Chondrocyte (in vitro differentiated cells): ENCODE measurements around the gene MPV17L2. TPM values are rescaled to one million over a fixed set of nuclear protein-coding genes. Genes with fewer than 3 reads are reported as not detected.
A peak's percentile ranks its signal among the peaks of the same experiment; 100 is the strongest.
"Not testable (repeated sequence)": the region's sequence is repeated elsewhere in the genome, so short reads cannot be mapped to it uniquely, and the experiment has no call there.

Experiments
- DNase-seq: peaks from one replicate; pipeline ENCODE4 v3.0.0; 2021; ENCODE audit warnings: mixed read lengths, low spot score
- H3K27ac Mint-ChIP-seq: one replicate; pipeline ENCODE4 v1.8.0; 2021; ENCODE audit warnings: mild to moderate bottlenecking, moderate library complexity, mixed read lengths; ENCODE audit not compliant: unreplicated experiment
- H3K27me3 Mint-ChIP-seq: 2 replicates; pipeline ENCODE4 v1.8.0; 2021; ENCODE audit warnings: low read depth, mixed read lengths
- H3K36me3 Mint-ChIP-seq: 2 replicates; pipeline ENCODE4 v1.8.0; 2021; ENCODE audit warnings: low read depth, mixed read lengths
- H3K4me1 Mint-ChIP-seq: 2 replicates; pipeline ENCODE4 v1.8.0; 2021; ENCODE audit warnings: low read depth, mild to moderate bottlenecking, mixed read lengths
- H3K4me3 Mint-ChIP-seq: one replicate; pipeline ENCODE4 v1.8.0; 2021; ENCODE audit warnings: mild to moderate bottlenecking, moderate library complexity, mixed read lengths; ENCODE audit not compliant: unreplicated experiment
- H3K9me3 Mint-ChIP-seq: 2 replicates; pipeline ENCODE4 v1.8.0; 2021; ENCODE audit warnings: low read depth, mixed read lengths
- total RNA-seq: library from RNA; stranded (reverse); gene quantifications from 3 replicates; pipeline ENCODE4 v1.2.1, GENCODE V29; 2021
- TF ChIP-seq, protein P1 (sequence below): fragments of 200-600 bp; sonication (generic); IDR thresholded peaks from 2 replicates; pipeline ENCODE4 v1.5.0; 2021; ENCODE audit warnings: antibody characterized with exemption, mild to moderate bottlenecking, moderate library complexity

Gene MPV17L2
- total RNA-seq, 1 donor from 2014 or later = 10.9 TPM

DNA sequence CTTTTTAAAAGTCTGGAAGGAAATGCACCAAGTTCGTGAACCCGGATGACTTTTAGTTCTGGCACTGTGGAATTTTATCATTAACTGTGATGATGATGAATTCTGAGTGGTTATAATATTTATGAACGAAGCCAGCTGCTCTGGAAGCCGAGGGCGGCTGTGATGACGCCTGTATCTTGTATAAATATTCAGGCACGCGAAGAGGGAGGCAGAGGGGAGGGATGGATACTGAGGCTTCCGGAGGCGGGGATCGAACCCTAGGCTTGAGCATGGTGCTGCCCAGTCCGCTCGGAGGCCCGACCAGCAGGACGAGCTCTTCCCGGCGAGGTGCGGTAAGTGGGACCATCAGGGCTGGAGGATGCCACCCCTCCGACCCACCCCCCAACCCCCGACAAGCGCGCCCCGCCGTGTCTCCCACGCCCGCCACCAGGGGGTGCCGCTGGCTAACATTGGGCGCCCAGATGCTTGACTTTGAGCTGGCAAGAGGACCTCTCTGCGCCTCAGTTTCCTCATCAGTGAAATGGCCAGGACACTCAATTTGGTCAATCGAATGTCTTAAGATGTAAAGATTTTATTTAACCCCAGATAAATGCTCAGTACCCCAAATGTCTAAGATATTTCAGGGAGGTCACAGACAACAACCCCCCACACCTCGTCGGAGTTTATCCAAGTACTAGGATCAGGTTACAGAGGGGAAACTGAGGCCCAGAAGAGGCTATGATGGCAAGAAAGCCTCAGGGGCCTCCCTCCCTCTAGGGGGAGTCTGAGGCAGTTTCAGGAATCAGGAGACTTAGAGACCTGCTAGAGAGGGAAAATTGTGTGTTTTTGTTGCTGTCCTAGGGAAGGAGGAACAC is 15.3 kb downstream of the MPV17L2 start:
- Mint-ChIP-seq H3K36me3 (no peaks in the 10 kb centered on the region), H3K4me3 (no peak overlapping the region), H3K27me3 (peaks cover 3% of the 10 kb centered on the region), H3K4me1 (peaks cover 19% of the 10 kb centered on the region), H3K27ac (no peak overlapping the region), H3K9me3 (no peaks in the 10 kb centered on the region)
- no peak for DNase-seq
- TF ChIP-seq, protein P1, sequence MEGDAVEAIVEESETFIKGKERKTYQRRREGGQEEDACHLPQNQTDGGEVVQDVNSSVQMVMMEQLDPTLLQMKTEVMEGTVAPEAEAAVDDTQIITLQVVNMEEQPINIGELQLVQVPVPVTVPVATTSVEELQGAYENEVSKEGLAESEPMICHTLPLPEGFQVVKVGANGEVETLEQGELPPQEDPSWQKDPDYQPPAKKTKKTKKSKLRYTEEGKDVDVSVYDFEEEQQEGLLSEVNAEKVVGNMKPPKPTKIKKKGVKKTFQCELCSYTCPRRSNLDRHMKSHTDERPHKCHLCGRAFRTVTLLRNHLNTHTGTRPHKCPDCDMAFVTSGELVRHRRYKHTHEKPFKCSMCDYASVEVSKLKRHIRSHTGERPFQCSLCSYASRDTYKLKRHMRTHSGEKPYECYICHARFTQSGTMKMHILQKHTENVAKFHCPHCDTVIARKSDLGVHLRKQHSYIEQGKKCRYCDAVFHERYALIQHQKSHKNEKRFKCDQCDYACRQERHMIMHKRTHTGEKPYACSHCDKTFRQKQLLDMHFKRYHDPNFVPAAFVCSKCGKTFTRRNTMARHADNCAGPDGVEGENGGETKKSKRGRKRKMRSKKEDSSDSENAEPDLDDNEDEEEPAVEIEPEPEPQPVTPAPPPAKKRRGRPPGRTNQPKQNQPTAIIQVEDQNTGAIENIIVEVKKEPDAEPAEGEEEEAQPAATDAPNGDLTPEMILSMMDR = peak; percentile 84

DNA sequence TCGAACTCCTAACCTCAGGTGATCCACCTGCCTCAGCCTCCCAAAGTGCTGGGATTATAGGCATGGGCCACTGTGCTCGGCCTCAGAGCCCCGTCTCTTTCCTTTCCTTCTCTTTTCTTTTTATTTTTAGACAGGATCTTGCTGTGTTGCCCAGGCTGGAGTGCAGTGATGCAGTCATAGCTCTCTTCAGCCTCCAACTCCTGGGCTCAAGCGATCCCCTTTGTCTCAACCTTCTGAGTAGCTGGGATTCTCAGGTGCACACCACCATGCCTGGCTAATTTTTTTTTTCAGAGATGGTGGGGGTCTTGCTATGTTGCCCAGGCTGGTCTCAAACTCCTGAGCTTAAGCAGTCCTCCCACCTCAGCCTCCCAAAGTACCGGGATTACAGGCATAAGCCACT is 16.9 kb downstream of the MPV17L2 start:
- H3K4me1 Mint-ChIP-seq, H3K27ac Mint-ChIP-seq, H3K4me3 Mint-ChIP-seq, H3K36me3 Mint-ChIP-seq, H3K9me3 Mint-ChIP-seq, DNase-seq, H3K27me3 Mint-ChIP-seq: not testable (repeated sequence)

GRCh38 chr19:18211683-18212082 is 18.7 kb downstream of the MPV17L2 start:
- no peaks in the 10 kb centered on the region for H3K9me3 Mint-ChIP-seq

DNA sequence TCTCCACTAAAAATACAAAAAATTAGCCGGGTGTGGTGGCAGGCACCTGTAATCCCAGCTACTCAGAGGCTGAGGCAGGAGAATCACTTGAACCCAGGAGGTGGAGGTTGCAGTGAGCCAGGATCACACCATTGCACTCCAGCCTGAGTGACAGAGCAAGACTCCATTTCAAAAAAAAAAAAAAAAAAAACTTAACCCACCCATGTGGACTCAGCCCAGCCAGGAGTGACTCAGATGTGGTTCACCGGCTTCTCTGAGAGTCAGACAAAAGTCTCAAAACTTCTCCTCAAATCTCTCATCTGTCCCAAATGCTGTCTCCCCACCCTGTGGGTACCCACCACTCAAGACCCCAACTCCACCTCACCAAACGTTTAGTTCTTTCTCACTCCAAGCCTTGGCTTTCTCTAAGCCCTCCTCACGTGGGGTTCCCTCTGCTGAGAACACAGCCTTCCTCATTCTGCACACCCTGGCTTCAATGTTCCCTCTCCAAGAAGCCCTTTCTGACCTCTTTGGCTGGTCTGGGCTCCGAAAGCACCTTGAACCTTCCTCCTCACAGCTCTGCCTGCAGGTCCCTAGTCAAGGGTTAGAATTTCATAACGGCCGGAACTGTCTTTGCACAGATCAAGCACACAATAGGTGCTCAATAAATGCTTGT is 21.9 kb downstream of the MPV17L2 start:
- H3K27me3 Mint-ChIP-seq = peaks cover 4% of the 10 kb centered on the region
- peaks cover 5% of the 10 kb centered on the region for H3K4me1 Mint-ChIP-seq
- no peaks in the 10 kb centered on the region for H3K9me3 Mint-ChIP-seq
- H3K4me3 Mint-ChIP-seq = no peak overlapping the region
- H3K36me3 Mint-ChIP-seq = no peaks in the 10 kb centered on the region
- TF ChIP-seq, protein P1 = no peak
- no peak for DNase-seq
- H3K27ac Mint-ChIP-seq = no peak overlapping the region

More at GRCh38 chr19:18211683-18212082, 18.7 kb downstream of the MPV17L2 start:
- H3K27me3 Mint-ChIP-seq = peaks cover 3% of the 10 kb centered on the region
- H3K36me3 Mint-ChIP-seq = no peaks in the 10 kb centered on the region
- no peak overlapping the region for H3K27ac Mint-ChIP-seq
- DNase-seq = no peak
- peaks cover 8% of the 10 kb centered on the region for H3K4me1 Mint-ChIP-seq
- TF ChIP-seq, protein P1 = no peak
- H3K4me3 Mint-ChIP-seq = no peak overlapping the region

- H3K27ac Mint-ChIP-seq = no peak overlapping the region
- H3K27me3 Mint-ChIP-seq = peaks cover 8% of the 10 kb centered on the region
- H3K4me3 Mint-ChIP-seq = no peak overlapping the region
- no peaks in the 10 kb centered on the region for H3K36me3 Mint-ChIP-seq
- peaks cover 7% of the 10 kb centered on the region for H3K4me1 Mint-ChIP-seq
- no peaks in the 10 kb centered on the region for H3K9me3 Mint-ChIP-seq
- TF ChIP-seq, protein P1 = no peak
- no peak for DNase-seq
These were observed 23.8 kb downstream of the MPV17L2 start for GRCh38 chr19:18216789-18217188.
